A673 (cell line): ENCODE measurements around the gene CBX4. TPM values are rescaled to one million over a fixed set of nuclear protein-coding genes. Genes with fewer than 3 reads are reported as not detected.
A peak's percentile ranks its signal among the peaks of the same experiment; 100 is the strongest.

Source experiments
- BruUV-seq: library from RNA; stranded (reverse); fragments of 400-500 nt; replicated peaks from 2 replicates; lab custom pipeline; 2021; lab: Mats Ljungman, UMichigan
- CTCF ChIA-PET: fragments of 300-600 bp; sonication (Branson Sonifier 250); formaldehyde crosslinking; loops from one replicate; lab custom pipeline; 2022; ENCODE audit warnings: antibody characterized with exemption; lab: Charles Lee
- POLR2A ChIA-PET: fragments of 300-600 bp; sonication (Branson Sonifier 250); formaldehyde crosslinking; loops from one replicate; lab custom pipeline; 2022; ENCODE audit warnings: antibody characterized with exemption; ENCODE audit not compliant: low non-redundant PET; lab: Charles Lee
- DNase-seq: peaks from one replicate; pipeline ENCODE4 v3.0.0-alpha.2; 2015; ENCODE audit warnings: low spot score
- H3K27ac ChIP-seq: fragments of 200-600 bp; sonication (generic); 2 replicates; pipeline ENCODE4 v1.5.1; 2016; ENCODE audit warnings: mixed run types, low read depth, mild to moderate bottlenecking, mixed read lengths, antibody characterized with exemption, low read length; ENCODE audit not compliant: poor library complexity, severe bottlenecking
- H3K27me3 ChIP-seq: fragments of 200-600 bp; sonication (generic); replicated peaks from 2 replicates; pipeline ENCODE4 v1.6.1; 2017; ENCODE audit warnings: mixed run types, low read depth, mild to moderate bottlenecking, mixed read lengths, antibody characterized with exemption, low read length; ENCODE audit not compliant: insufficient read depth, poor library complexity
- H3K36me3 ChIP-seq: fragments of 200-600 bp; sonication (generic); 2 replicates; pipeline ENCODE4 v1.6.1; 2016; ENCODE audit warnings: mixed run types, mild to moderate bottlenecking, mixed read lengths, antibody characterized with exemption, low read length; ENCODE audit not compliant: insufficient read depth, poor library complexity, severe bottlenecking
- H3K4me1 ChIP-seq: fragments of 200-600 bp; sonication (generic); 2 replicates; pipeline ENCODE4 v1.6.1; 2017; ENCODE audit warnings: mixed run types, mild to moderate bottlenecking, mixed read lengths, antibody characterized with exemption, low read length; ENCODE audit not compliant: insufficient read depth, poor library complexity, severe bottlenecking
- H3K4me3 ChIP-seq: fragments of 200-600 bp; sonication (generic); 2 replicates; pipeline ENCODE4 v1.5.1; 2016; ENCODE audit warnings: low read depth, mixed run types, mild to moderate bottlenecking, mixed read lengths, low read length; ENCODE audit not compliant: poor library complexity, severe bottlenecking
- H3K9me3 ChIP-seq: fragments of 200-600 bp; sonication (generic); 2 replicates; pipeline ENCODE4 v1.6.1; 2016; ENCODE audit warnings: mixed run types, low read depth, mild to moderate bottlenecking, mixed read lengths, antibody characterized with exemption, low read length; ENCODE audit not compliant: poor library complexity, severe bottlenecking
- CTCF ChIP-seq: fragments of 300-800, 200-600 bp; sonication (generic); conservative IDR thresholded peaks from 2 replicates; pipeline ENCODE4 v1.5.1; 2017; ENCODE audit warnings: low read depth, mild to moderate bottlenecking, antibody characterized with exemption, low read length, moderate library complexity, mixed read lengths
- EZH2 ChIP-seq: fragments of 200-600 bp; sonication (generic); IDR thresholded peaks from 2 replicates; pipeline ENCODE4 v1.6.1; 2017; ENCODE audit warnings: borderline replicate concordance, low read depth, mild to moderate bottlenecking, mixed read lengths, antibody characterized with exemption, low read length; ENCODE audit not compliant: poor library complexity, severe bottlenecking
- intact Hi-C: fragments of 100-400 bp; cut with micrococcal nuclease; formaldehyde crosslinking; loops from one replicate; pipeline ENCODE4 v1.10.0; 2022; ENCODE audit not compliant: unreplicated experiment
- total RNA-seq: library from RNA; stranded (reverse); gene quantifications from 2 replicates; pipeline ENCODE4 v1.2.3, GENCODE V29; 2021

The CBX4 gene
- total RNA-seq, 1 experiment from 2014 or later, result 42.6 TPM

- intact Hi-C loops, result loop anchor here (2.0 kb wide), 1 partner anchor 16 kb away; no protein-coding TSS in a partner anchor
- no peak for TF ChIP-seq EZH2
- no peak for TF ChIP-seq CTCF
- no peaks in the 10 kb centered on the region for H3K27me3 ChIP-seq
- H3K4me1 ChIP-seq, result peaks cover 69% of the 10 kb centered on the region
- POLR2A ChIA-PET, result interaction anchor here (1.9 kb wide), 1 partner anchor 12 kb away, joined by 8 read pairs; the partner anchor contains the start of gene CBX4
- no peaks in the 10 kb centered on the region for H3K9me3 ChIP-seq
- BruUV-seq, result no TSS peak
- H3K36me3 ChIP-seq, result no peaks in the 10 kb centered on the region
- H3K4me3 ChIP-seq, result no peak overlapping the region
- no peak for DNase-seq
- CTCF ChIA-PET, result interaction anchor here (0.8 kb wide), 1 partner anchor 8 kb away, joined by 4 read pairs; no protein-coding TSS in a partner anchor
- H3K27ac ChIP-seq, result peak overlapping the region; percentile 74
Measured at GRCh38 chr17:79826841-79827578, 12.2 kb downstream of the CBX4 start.

GRCh38 chr17:79826204-79826680 lies 13.0 kb downstream of the CBX4 start:
- H3K4me3 ChIP-seq, result peak overlapping the region; percentile 15
- peak; percentile 96 for DNase-seq
- CTCF ChIA-PET, result interaction anchor here (0.8 kb wide), 1 partner anchor 9 kb away, joined by 4 read pairs; no protein-coding TSS in a partner anchor
- POLR2A ChIA-PET, result interaction anchor here (0.5 to 1.9 kb wide), 2 partner anchors 9 to 12 kb away, joined by 3 to 8 read pairs; partner anchors contain the start of gene CBX4
- peak overlapping the region; percentile 74 for H3K27ac ChIP-seq
- peaks cover 61% of the 10 kb centered on the region for H3K4me1 ChIP-seq
- BruUV-seq, result no TSS peak
- H3K9me3 ChIP-seq, result no peaks in the 10 kb centered on the region
- intact Hi-C loops, result loop anchor here (2.0 kb wide), 1 partner anchor 15 kb away; no protein-coding TSS in a partner anchor
- no peak for TF ChIP-seq CTCF
- TF ChIP-seq EZH2, result no peak
- H3K27me3 ChIP-seq, result no peaks in the 10 kb centered on the region
- no peaks in the 10 kb centered on the region for H3K36me3 ChIP-seq

- TF ChIP-seq EZH2 (no peak), CTCF (no peak)
- no peaks in the 10 kb centered on the region for H3K36me3 ChIP-seq
- ChIA-PET CTCF (interaction anchor here (0.7 kb wide), 1 partner anchor 14 kb away, joined by 4 read pairs; the partner anchor contains the start of gene CBX4), POLR2A (interaction anchor here (0.6 to 1.9 kb wide), 2 partner anchors 8 to 13 kb away, joined by 4 to 8 read pairs; partner anchors contain the start of gene CBX4)
- no peak for DNase-seq
- no TSS peak for BruUV-seq
- H3K27me3 ChIP-seq, result no peaks in the 10 kb centered on the region
- intact Hi-C loops, result no loop called here
- no peaks in the 10 kb centered on the region for H3K9me3 ChIP-seq
- H3K27ac ChIP-seq, result peak overlapping the region; percentile 74
- H3K4me3 ChIP-seq, result peak overlapping the region; percentile 15
- peaks cover 54% of the 10 kb centered on the region for H3K4me1 ChIP-seq
Measured at GRCh38 chr17:79825580-79825921, 13.7 kb downstream of the CBX4 start.
